ENCODE measurements around the gene FMO4.

GRCh38 chr1:171384496-171384895 lies 70.5 kb downstream of the FMO4 start:
- TF ChIP-seq, protein P1, sequence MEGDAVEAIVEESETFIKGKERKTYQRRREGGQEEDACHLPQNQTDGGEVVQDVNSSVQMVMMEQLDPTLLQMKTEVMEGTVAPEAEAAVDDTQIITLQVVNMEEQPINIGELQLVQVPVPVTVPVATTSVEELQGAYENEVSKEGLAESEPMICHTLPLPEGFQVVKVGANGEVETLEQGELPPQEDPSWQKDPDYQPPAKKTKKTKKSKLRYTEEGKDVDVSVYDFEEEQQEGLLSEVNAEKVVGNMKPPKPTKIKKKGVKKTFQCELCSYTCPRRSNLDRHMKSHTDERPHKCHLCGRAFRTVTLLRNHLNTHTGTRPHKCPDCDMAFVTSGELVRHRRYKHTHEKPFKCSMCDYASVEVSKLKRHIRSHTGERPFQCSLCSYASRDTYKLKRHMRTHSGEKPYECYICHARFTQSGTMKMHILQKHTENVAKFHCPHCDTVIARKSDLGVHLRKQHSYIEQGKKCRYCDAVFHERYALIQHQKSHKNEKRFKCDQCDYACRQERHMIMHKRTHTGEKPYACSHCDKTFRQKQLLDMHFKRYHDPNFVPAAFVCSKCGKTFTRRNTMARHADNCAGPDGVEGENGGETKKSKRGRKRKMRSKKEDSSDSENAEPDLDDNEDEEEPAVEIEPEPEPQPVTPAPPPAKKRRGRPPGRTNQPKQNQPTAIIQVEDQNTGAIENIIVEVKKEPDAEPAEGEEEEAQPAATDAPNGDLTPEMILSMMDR (IDR thresholded peaks at IDR 0.05): no peak
- no peak for TF ChIP-seq POLR2A (IDR thresholded peaks at IDR 0.05)
- TF ChIP-seq POLR2AphosphoS5 (IDR thresholded peaks at IDR 0.05): no peak
